ENCODE data around the gene NTNG2.

- TF ChIP-seq CTCF (IDR thresholded peaks at IDR 0.05) (no peak), EZH2 (IDR thresholded peaks at IDR 0.05) (no peak), EZH2phosphoT487 (IDR thresholded peaks at IDR 0.05) (no peak)
Observed at GRCh38 chr9:132283863-132284262, 122.0 kb downstream of the NTNG2 start.
